ENCODE data around the gene CDK19. TPM values are rescaled to one million over a fixed set of nuclear protein-coding genes. Genes with fewer than 3 reads are reported as not detected.

CDK19 gene
- total and polyA plus RNA-seq, 2 experiments from 2014 or later = 7.7 to 10.1 TPM

GRCh38 chr6:110693994-110694393 lies 121.3 kb downstream of the CDK19 start:
- DNase-seq (ENCODE audit: low spot score) = no peak
- no peak overlapping the region for H2AFZ ChIP-seq
- H3K4me1 ChIP-seq (ENCODE audit: insufficient read depth) = peaks cover 16% of the 10 kb centered on the region; the same call in 1 of the 2 replicates
- no peak overlapping the region for H3K4me3 ChIP-seq
- TF ChIP-seq REST (IDR thresholded peaks at IDR 0.05; ENCODE audit: unreplicated experiment) (no peak), ZNF462 (CRISPR knock-in tag; IDR thresholded peaks at IDR 0.05) (no peak), CTCF (conservative IDR thresholded peaks at IDR 0.05; ENCODE audit: low read depth in 2 of 2) (no peak), EZH2 (IDR thresholded peaks at IDR 0.05; ENCODE audit: low read depth, unreplicated experiment) (no peak), EZH2phosphoT487 (IDR thresholded peaks at IDR 0.05; ENCODE audit: unreplicated experiment) (no peak), ZNF114 (CRISPR knock-in tag; IDR thresholded peaks at IDR 0.05) (no peak), STAT1 (IDR thresholded peaks at IDR 0.05; ENCODE audit: unreplicated experiment) (no peak), NANOG (IDR thresholded peaks at IDR 0.05; ENCODE audit: borderline replicate concordance) (no peak), ETS1 (IDR thresholded peaks at IDR 0.05) (no peak), ZNF331 (CRISPR knock-in tag; IDR thresholded peaks at IDR 0.05; ENCODE audit: low read depth) (no peak), JUNB (IDR thresholded peaks at IDR 0.05; ENCODE audit: unreplicated experiment) (no peak), CREB1 (CRISPR knock-in tag; IDR thresholded peaks at IDR 0.05; ENCODE audit: low read depth) (no peak), POLR2AphosphoS5 (IDR thresholded peaks at IDR 0.05; ENCODE audit: low read depth) (no peak)
- H3K36me3 Mint-ChIP-seq (ENCODE audit: low read depth) = peaks cover 12% of the 10 kb centered on the region; the same call in 2 of the 3 replicates
- no peaks in the 10 kb centered on the region for H3K27me3 ChIP-seq (ENCODE audit: insufficient read depth)
- H3K9me2 ChIP-seq (ENCODE audit: insufficient read depth) = no peaks in the 10 kb centered on the region
- peaks cover 3% of the 10 kb centered on the region for H3K27me3 Mint-ChIP-seq (ENCODE audit: insufficient read depth, low read depth, poor library complexity)
- H3K36me3 ChIP-seq (ENCODE audit: insufficient read depth) = no peaks in the 10 kb centered on the region
- no peak overlapping the region for H3K4me2 ChIP-seq
- H3K27ac Mint-ChIP-seq = no peak overlapping the region
- no peaks in the 10 kb centered on the region for H3F3A ChIP-seq (replicated peaks; ENCODE audit: low read depth)
- peaks cover 23% of the 10 kb centered on the region for H3K4me1 Mint-ChIP-seq
- H3K4me3 Mint-ChIP-seq = no peak overlapping the region
- 0 out of 3 replicates have a peak, but pooled peaks cover 8% of the 10 kb centered on the region for H3K9me3 Mint-ChIP-seq
- no peak for ATAC-seq
- peaks cover 10% of the 10 kb centered on the region; the same call in 1 of the 2 replicates for H3K79me2 ChIP-seq (replicated peaks; ENCODE audit: insufficient read depth)
- H4K20me1 ChIP-seq (replicated peaks; ENCODE audit: insufficient read depth) = peaks cover 4% of the 10 kb centered on the region
- H3K27ac ChIP-seq (ENCODE audit: low read depth) = no peak overlapping the region; the same call in 1 of the 2 replicates
